Activated CD4-positive, CD25-positive, alpha-beta regulatory T cell treated with anti-CD3 and anti-CD28 coated beads, Interleukin-2, amount 50 U/mL, for 16 hours (primary cell): ENCODE data around the gene AMBN.
"Not testable (repeated sequence)": the region's sequence is repeated elsewhere in the genome, so short reads cannot be mapped to it uniquely, and the experiment has no call there.

ENCODE experiments used
- DNase-seq: peaks from one replicate; pipeline ENCODE4 v3.0.0-alpha.2; 2020; ENCODE audit warnings: low read depth, low spot score

AMBN gene

DNA sequence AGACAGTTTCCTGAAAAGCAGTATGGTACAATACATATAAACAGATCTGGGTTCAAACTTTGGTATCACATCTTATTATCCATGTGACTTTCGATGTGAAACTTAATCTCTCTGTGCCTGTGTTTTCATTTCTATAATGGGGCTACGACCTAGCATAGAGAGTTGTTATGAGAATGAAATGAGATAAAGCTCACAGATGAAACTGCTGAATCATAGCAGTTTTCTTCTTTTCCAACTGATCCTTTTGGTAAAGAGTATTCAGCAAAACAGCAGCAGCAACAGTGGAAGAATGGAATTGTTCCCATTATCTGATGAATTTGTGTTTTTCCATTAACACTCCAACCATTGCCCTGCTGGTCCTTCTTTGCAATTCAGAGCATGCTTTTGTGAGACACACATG lies 16.3 kb downstream of the AMBN start:
- DNase-seq = no peak

DNA sequence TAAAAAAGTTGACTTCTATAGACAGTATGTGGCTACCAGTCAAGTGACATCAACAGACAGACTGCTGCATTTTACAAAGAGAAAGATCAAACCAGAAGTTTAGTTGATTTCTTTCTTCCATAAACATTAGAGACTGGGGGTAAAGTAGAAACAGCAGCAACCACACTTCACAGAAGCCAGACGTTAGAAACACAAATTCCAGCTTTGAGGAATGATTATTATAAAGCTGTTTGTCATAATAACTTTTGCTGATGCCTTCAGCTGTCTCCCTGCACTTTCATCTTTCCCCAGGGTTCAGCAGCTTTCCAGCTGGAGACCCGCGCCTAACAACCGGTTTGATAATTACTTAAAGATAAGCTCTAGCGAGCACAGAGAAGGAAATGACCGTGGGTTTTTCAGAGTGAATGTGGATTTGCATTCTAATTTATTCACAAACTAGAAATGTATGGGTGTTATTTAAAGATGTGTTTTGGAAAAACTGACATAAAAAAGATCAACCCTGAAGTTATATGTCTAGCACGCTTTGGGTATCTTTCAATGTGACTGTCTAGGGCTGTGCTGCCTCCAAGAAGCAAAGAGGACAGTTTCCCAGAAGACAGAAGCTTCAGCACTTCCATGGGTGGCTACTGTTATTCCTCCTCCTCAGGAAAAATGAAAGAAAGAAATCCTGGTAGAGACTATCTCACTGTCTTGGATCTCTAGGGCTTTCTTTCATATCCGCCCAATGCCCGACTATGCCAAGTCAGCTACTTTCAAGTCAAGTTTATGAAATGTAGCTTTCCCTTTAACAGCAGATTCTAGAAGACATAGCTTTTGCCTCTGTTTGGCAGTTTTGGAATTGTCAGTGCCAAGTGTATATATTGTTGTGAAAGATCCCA lies 21.5 kb downstream of the AMBN start:
- no peak for DNase-seq

- no peak for DNase-seq
These were observed 22.1 kb downstream of the AMBN start for GRCh38 chr4:70614184-70614555.

- DNase-seq = no peak
These were observed 27.2 kb downstream of the AMBN start for GRCh38 chr4:70619288-70619687.

GRCh38 chr4:70619778-70620177 lies 27.7 kb downstream of the AMBN start:
- DNase-seq = no peak

- DNase-seq = no peak
These were observed 31.3 kb downstream of the AMBN start for GRCh38 chr4:70623323-70623722.

DNA sequence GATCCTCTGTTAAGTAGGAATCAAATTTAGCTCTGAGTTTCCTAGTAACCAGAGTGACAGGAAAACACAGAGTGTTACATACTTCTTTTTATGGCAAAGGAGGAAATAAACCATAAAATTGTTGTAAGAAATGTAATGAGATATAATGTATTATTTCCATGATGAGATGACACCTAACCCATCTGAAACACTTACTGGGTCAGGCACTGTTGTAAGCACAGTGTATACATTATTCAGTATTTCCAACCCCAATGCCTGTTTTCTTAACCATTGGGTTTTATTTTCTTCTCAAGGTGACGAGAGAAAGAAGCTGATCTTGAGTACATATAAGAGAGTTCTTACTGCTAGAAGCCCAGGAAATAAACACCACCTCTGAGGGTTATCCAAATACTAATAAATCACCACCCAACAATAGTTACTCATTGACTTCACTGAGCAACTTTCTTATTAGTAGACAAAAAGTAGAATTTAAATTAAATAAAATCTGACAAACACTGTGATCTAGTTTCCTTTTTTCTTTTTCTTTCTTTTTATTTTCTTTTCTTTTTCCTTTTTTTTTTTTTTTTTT lies 32.3 kb downstream of the AMBN start:
- no peak for DNase-seq

GRCh38 chr4:70627620-70628019 lies 35.6 kb downstream of the AMBN start:
- DNase-seq = no peak

- DNase-seq = no peak
These were observed 36.4 kb downstream of the AMBN start, which contains the start of gene ENAM for GRCh38 chr4:70628444-70628843. Gene ENAM, plus strand, starts transcription at chr4:70628744. Its CDS starts 757 bp downstream, at chr4:70629501.

DNA sequence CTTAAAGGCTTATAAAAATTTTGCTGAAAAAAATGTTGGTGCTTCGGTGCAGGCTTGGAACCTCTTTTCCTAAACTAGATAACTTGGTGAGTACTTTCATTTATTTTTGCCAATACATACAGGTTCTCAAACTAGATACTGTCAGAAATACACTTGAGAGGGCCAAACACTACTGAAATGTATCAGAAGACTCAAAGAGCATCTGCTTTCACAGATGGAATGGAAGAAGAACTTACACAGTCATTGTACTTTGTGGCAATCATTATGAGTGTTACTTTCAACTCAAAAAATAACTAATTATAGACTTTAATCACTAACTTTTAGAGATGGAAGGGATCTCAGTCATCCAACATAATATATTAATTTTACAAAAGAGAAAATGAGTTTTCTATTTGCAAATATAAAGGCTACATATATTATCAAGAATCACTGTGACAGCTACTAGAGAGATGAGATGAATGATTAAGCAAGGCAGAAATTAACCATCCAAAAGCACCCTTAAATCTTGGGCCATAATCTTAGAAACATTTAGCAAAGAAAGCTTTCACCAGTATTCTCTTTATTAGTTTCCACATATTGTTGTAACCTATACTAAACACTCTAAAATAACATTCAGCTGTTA lies 37.5 kb downstream of the AMBN start:
- no peak for DNase-seq

- no peak for DNase-seq
These were observed 38.1 kb downstream of the AMBN start for GRCh38 chr4:70630162-70630561.

DNA sequence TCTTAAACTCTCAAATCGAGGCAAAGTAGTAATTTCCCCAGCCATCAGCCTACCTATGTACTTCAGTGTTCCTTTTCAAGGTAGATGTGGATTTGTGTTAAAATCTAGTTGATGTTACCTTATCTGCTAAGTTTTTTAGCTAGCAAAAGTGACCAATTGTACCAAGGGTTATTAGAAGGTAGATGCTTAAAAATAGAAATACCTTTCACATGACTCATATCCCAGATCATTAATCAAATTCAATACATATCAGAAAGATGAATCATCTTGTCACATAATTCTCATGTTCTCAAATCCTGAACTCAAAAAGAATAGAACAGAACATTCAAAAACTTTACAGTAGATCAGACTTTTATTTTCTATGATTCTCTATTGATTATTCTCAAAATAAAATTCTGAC lies 40.0 kb downstream of the AMBN start:
- DNase-seq = no peak

DNA sequence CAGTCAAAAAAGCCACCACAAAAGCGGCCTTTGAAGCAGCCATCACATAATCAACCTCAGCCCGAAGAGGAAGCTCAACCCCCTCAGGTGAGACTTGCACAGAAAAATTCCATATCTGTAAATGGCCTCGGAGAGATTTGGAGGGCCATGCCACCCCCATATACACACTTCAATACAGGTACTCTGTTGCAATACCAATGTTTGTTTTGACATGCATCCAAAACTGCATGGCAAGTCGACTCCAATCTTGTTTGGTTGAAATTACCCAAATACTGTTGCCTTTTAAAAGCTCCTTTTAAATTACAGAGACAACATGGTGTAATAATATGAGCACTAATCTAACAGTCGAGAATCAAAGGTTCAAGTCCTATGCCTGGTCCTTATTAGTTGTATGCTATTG lies 42.4 kb downstream of the AMBN start:
- no peak for DNase-seq

- DNase-seq = no peak
These were observed 45.3 kb downstream of the AMBN start for GRCh38 chr4:70637239-70637913.

DNA sequence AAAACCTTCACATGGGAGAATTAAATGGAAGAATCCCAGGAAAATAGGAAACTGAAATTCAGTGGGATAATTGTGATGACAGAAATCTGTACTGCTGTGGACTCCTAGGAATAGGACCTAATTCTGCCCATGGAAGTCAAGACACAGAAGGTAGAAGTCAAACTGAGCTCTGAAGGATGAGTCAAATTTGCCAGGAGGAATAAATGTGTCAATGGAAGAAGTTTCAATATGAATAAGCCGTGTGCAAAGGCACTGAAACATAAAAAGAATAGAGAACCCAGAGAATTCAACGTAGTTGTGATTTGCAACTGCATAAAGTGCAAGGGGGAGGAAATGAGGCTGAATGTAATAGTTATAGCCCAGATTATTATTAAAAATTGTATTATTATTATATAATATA lies 48.1 kb downstream of the AMBN start:
- no peak for DNase-seq

- DNase-seq = not testable (repeated sequence)
These were observed 58.7 kb downstream of the AMBN start for GRCh38 chr4:70650741-70651140.

DNA sequence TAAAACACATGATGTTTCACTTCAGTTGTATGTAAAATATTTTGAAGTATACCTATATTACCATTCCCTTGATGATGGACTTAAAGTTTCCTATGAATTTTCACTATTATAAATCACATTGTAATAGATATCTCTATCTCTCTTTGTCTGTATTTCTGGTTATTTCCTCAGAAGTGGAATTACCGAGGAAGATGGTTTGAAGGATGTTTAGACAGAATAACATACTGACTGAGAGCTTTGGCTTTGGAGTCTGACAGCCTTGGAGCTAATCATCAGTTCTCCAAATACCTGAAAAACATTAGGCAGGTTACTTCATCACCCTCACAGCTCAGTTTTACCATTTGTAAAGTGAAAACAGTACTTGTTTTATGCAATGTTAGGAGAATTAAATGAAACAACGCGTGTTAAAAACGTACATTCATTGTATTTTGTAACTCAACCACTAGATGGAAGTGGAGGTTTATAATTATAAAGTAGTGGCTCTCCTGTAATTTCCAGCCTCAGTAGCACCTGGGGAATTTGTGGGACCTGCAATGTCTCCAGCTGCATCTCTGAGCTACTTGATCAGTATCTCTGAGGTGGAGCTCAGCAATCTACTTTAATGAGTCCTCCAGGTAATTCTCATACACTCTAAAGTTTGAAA lies 59.9 kb downstream of the AMBN start:
- DNase-seq = no peak

DNA sequence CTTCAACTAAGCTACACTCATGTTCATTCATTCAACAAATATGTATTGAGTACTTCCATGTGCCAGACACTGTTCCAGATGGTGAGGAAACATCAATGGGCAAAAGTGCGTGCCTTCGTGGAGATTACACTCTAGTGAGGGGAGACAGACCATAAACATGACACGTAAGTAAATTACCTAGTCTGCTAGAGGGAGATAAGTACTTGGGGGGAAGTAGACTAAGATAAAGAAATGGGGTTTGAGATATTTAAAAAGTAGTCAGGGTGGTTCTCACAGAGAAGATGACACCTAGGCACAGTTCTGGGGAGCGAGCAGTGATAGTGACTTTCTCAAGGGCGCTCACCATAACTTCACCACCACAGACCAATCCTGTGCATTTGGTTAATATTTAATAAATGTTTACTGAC lies 62.6 kb downstream of the AMBN start:
- DNase-seq = no peak
